ENCODE results near the gene DUOXA2.

The DUOXA2 gene

GRCh38 chr15:45112143-45112590 lies 2.0 kb upstream of the DUOXA2 start:
- Histone ChIP-seq H3K27ac (ENCODE audit: extremely low read depth, low read depth, low read length) (no peak overlapping the region), H3K4me1 (ENCODE audit: control insufficient read depth, insufficient read depth, low read length) (no peaks in the 10 kb centered on the region), H3K4me3 (ENCODE audit: low read depth, low read length) (peak overlapping the region; percentile 12; the same call in 1 of the 2 replicates), H3K9me3 (ENCODE audit: control insufficient read depth, insufficient read depth, low read depth, low read length) (no peaks in the 10 kb centered on the region), H3K36me3 (ENCODE audit: control insufficient read depth in 2 of 2, insufficient read depth in 1 of 2, low read length in 2 of 2) (no peaks in the 10 kb centered on the region)
- ChIA-PET CTCF (interaction anchor here (0.6 to 1.3 kb wide), 2 partner anchors 51 to 518 kb away, joined by 4 read pairs; no protein-coding TSS in a partner anchor), POLR2A (no interaction called here)
- TF ChIP-seq ZNF555 (tag by site-specific recombination; conservative IDR thresholded peaks at IDR 0.05), result no peak
- TF ChIP-seq PRDM4 (tag by site-specific recombination; IDR thresholded peaks at IDR 0.05), result no peak
- no peak for TF ChIP-seq ZNF549 (tag by site-specific recombination; IDR thresholded peaks at IDR 0.05)
- TF ChIP-seq SETDB1 (IDR thresholded peaks at IDR 0.05; ENCODE audit: insufficient read length, low read length), result no peak
- TF ChIP-seq ZNF76 (tag by site-specific recombination; IDR thresholded peaks at IDR 0.05; ENCODE audit: borderline replicate concordance, low read depth), result no peak
- no peak for TF ChIP-seq ZNF311 (tag by site-specific recombination; IDR thresholded peaks at IDR 0.05; ENCODE audit: borderline replicate concordance)
- TF ChIP-seq ZBTB48 (tag by site-specific recombination; IDR thresholded peaks at IDR 0.05), result no peak
- TF ChIP-seq ZNF792 (tag by site-specific recombination; IDR thresholded peaks at IDR 0.05), result no peak
- TF ChIP-seq ZNF670 (tag by site-specific recombination; IDR thresholded peaks at IDR 0.05; ENCODE audit: low read depth), result no peak
- no peak for TF ChIP-seq ZNF280C (tag by site-specific recombination; IDR thresholded peaks at IDR 0.05)
- TF ChIP-seq ZNF239 (tag by site-specific recombination; IDR thresholded peaks at IDR 0.05), result no peak
- no peak for TF ChIP-seq ZBTB49 (tag by site-specific recombination; IDR thresholded peaks at IDR 0.05; ENCODE audit: low read depth)
- TF ChIP-seq BCL11B (tag by site-specific recombination; IDR thresholded peaks at IDR 0.05; ENCODE audit: low read depth), result no peak
- no peak for TF ChIP-seq ATF2 (tag by site-specific recombination; IDR thresholded peaks at IDR 0.05; ENCODE audit: low read depth)
- no peak for TF ChIP-seq ZNF768 (tag by site-specific recombination; IDR thresholded peaks at IDR 0.05)
- no peak for TF ChIP-seq ZNF777 (tag by site-specific recombination; IDR thresholded peaks at IDR 0.05; ENCODE audit: borderline replicate concordance)
- no peak for TF ChIP-seq ZBTB26 (tag by site-specific recombination; optimal IDR thresholded peaks at IDR 0.05)
- no peak for TF ChIP-seq ZNF26 (tag by site-specific recombination; IDR thresholded peaks at IDR 0.05)
- no peak for TF ChIP-seq ZFP41 (tag by site-specific recombination; IDR thresholded peaks at IDR 0.05; ENCODE audit: borderline replicate concordance)
- TF ChIP-seq ZNF354C (tag by site-specific recombination; IDR thresholded peaks at IDR 0.05; ENCODE audit: borderline replicate concordance, low read depth), result no peak

All from HEK293 (cell line).